ENCODE results near the gene SLC17A2. TPM values are rescaled to one million over a fixed set of nuclear protein-coding genes. Genes with fewer than 3 reads are reported as not detected.

Gene SLC17A2
- total and polyA plus RNA-seq, 2 of the 13 experiments (the other 11 are each of a cell fraction or from before 2014, with no cell fraction given): 11.2 to 32.4 TPM

DNA sequence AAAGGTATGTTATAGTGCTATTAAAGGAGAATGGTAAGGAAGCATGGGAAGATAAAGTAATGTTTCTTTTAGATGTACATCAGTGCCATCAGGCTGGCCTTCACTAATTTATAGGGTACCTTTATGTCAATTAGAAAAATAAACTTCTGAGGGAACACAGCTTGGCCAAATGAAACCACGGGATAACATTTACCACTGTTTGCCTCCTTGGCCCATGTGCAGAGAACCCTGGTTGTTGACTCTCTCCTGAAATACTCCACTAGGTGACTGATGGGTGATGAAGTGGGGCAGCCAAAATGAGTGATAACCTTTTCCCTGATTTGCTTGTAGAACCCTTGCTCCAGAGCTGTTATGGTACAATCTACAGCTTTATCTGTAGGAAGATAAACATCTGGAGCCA lies 41.6 kb upstream of the SLC17A2 start:
- FAIRE-seq: no peak

DNA sequence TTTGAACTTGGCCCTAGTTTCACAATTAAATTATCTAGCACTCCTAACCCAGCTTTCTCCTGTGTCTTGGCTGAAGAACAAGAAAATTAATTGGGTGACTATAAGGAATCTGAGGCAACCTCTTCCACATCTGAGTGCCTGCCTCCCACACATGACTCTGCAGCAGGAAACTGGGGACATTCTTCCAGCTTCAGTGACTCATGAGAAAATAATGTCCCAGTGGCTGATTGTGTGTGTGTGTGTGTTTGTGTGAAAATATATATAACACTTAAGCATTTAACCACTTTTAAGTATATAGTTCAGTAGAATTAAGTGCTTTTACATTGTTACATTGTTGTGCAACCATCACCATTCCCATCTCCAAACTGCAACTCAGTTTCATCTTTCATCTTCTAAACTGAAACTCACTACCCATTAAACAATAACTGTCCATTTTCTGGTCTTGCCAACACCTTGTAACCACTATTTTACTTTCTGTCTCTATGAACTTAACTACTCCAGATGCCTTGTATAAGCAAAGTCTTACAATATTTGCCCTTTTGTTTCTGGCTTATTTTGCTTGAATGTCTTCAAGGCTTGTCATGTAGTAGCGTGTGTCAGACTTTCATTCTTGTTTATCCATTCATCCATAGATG lies 40.8 kb upstream of the SLC17A2 start:
- Histone ChIP-seq H3K4me1 (ENCODE audit: insufficient read depth, low read length) (no peaks in the 10 kb centered on the region), H3K36me3 (replicated peaks in 1 of 2; ENCODE audit: control insufficient read depth in 1 of 2, insufficient read depth in 2 of 2, low read length in 2 of 2) (peaks cover 8 to 60% of the 10 kb centered on the region in 2 experiments), H3K9ac (ENCODE audit: insufficient read depth, low read depth, low read length) (no peak overlapping the region), H3K79me2 (ENCODE audit: insufficient read depth, low read length) (no peaks in the 10 kb centered on the region), H3K27ac (ENCODE audit: extremely low read length, insufficient read depth, low read length) (no peak overlapping the region), H3K4me2 (ENCODE audit: low read depth, low read length) (no peak overlapping the region), H3K9me3 (ENCODE audit: low read length) (no peaks in the 10 kb centered on the region), H2AFZ (ENCODE audit: low read length) (no peak overlapping the region), H3K27me3 (ENCODE audit: control insufficient read depth in 1 of 2, insufficient read depth in 2 of 2, low read length in 2 of 2) (no peaks in the 10 kb centered on the region), H3K4me3 (replicated peaks in 1 of 3; ENCODE audit: insufficient read depth in 1 of 3, low read depth in 2 of 3, low read length in 3 of 3) (no peak overlapping the region), H4K20me1 (ENCODE audit: insufficient read depth, low read length) (no peaks in the 10 kb centered on the region)
- ChIA-PET POLR2A (interaction anchor here (1.3 kb wide), 1 partner anchor 21 kb away, joined by 5 read pairs; no protein-coding TSS in a partner anchor), CTCF (ENCODE audit: low intra/inter-chr PET ratio, low total read pairs) (no interaction called here)
- in situ Hi-C loops (cut with HindIII; ENCODE audit: extremely low pct_ligation_motif_present, low pct_unique_long_range_greater_than_20kb): no loop called here
- peak; percentile 29 for DNase-seq (ENCODE audit: low spot score)
- WGBS (ENCODE audit: low lambda C conversion rate): 98% methylated on average over 1 of the region's 1 CpG
- no peak for FAIRE-seq
- ATAC-seq: no peak
- intact Hi-C loops (cut with micrococcal nuclease; ENCODE audit: unreplicated experiment): no loop called here
- BruUV-seq (replicated peaks): no TSS peak
- TF ChIP-seq ISL2 (CRISPR knock-in tag; IDR thresholded peaks at IDR 0.05) (no peak), ZNF605 (CRISPR knock-in tag; IDR thresholded peaks at IDR 0.05) (no peak), BORCS8-MEF2B (CRISPR knock-in tag; IDR thresholded peaks at IDR 0.05) (no peak), TSC22D2 (CRISPR knock-in tag; IDR thresholded peaks at IDR 0.05; ENCODE audit: borderline replicate concordance) (no peak), ZNF713 (CRISPR knock-in tag; IDR thresholded peaks at IDR 0.05) (no peak), ZNF562 (CRISPR knock-in tag; IDR thresholded peaks at IDR 0.05; ENCODE audit: borderline replicate concordance) (no peak), ZFP82 (CRISPR knock-in tag; IDR thresholded peaks at IDR 0.05; ENCODE audit: borderline replicate concordance) (no peak), KDM3A (CRISPR knock-in tag; IDR thresholded peaks at IDR 0.05; ENCODE audit: low read depth) (no peak)
- TF ChIP-seq, protein P1, sequence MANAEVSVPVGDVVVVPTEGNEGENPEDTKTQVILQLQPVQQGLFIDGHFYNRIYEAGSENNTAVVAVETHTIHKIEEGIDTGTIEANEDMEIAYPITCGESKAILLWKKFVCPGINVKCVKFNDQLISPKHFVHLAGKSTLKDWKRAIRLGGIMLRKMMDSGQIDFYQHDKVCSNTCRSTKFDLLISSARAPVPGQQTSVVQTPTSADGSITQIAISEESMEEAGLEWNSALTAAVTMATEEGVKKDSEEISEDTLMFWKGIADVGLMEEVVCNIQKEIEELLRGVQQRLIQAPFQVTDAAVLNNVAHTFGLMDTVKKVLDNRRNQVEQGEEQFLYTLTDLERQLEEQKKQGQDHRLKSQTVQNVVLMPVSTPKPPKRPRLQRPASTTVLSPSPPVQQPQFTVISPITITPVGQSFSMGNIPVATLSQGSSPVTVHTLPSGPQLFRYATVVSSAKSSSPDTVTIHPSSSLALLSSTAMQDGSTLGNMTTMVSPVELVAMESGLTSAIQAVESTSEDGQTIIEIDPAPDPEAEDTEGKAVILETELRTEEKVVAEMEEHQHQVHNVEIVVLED (CRISPR knock-in tag; IDR thresholded peaks at IDR 0.05; ENCODE audit: borderline replicate concordance): no peak
- TF ChIP-seq, protein P2, sequence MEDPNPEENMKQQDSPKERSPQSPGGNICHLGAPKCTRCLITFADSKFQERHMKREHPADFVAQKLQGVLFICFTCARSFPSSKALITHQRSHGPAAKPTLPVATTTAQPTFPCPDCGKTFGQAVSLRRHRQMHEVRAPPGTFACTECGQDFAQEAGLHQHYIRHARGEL (CRISPR knock-in tag; IDR thresholded peaks at IDR 0.05): no peak

More for the DNA sequence above, 41.6 kb upstream of the SLC17A2 start:
- Histone ChIP-seq H4K20me1 (ENCODE audit: insufficient read depth, low read length) (no peaks in the 10 kb centered on the region), H3K4me1 (ENCODE audit: insufficient read depth, low read length) (no peaks in the 10 kb centered on the region), H3K27ac (ENCODE audit: extremely low read length, insufficient read depth, low read length) (no peak overlapping the region), H3K36me3 (replicated peaks in 1 of 2; ENCODE audit: control insufficient read depth in 1 of 2, insufficient read depth in 2 of 2, low read length in 2 of 2) (peaks cover 8 to 55% of the 10 kb centered on the region in 2 experiments), H3K79me2 (ENCODE audit: insufficient read depth, low read length) (no peaks in the 10 kb centered on the region), H3K9ac (ENCODE audit: insufficient read depth, low read depth, low read length) (no peak overlapping the region), H3K4me2 (ENCODE audit: low read depth, low read length) (no peak overlapping the region), H3K4me3 (replicated peaks in 1 of 3; ENCODE audit: insufficient read depth in 1 of 3, low read depth in 2 of 3, low read length in 3 of 3) (no peak overlapping the region), H3K9me3 (ENCODE audit: low read length) (no peaks in the 10 kb centered on the region), H2AFZ (ENCODE audit: low read length) (no peak overlapping the region), H3K27me3 (ENCODE audit: control insufficient read depth in 1 of 2, insufficient read depth in 2 of 2, low read length in 2 of 2) (no peaks in the 10 kb centered on the region)
- ChIA-PET POLR2A (no interaction called here), CTCF (ENCODE audit: low intra/inter-chr PET ratio, low total read pairs) (no interaction called here)
- DNase-seq (ENCODE audit: low spot score) (no peak), ATAC-seq (no peak)
- BruUV-seq (replicated peaks): no TSS peak
- TF ChIP-seq, protein P3, sequence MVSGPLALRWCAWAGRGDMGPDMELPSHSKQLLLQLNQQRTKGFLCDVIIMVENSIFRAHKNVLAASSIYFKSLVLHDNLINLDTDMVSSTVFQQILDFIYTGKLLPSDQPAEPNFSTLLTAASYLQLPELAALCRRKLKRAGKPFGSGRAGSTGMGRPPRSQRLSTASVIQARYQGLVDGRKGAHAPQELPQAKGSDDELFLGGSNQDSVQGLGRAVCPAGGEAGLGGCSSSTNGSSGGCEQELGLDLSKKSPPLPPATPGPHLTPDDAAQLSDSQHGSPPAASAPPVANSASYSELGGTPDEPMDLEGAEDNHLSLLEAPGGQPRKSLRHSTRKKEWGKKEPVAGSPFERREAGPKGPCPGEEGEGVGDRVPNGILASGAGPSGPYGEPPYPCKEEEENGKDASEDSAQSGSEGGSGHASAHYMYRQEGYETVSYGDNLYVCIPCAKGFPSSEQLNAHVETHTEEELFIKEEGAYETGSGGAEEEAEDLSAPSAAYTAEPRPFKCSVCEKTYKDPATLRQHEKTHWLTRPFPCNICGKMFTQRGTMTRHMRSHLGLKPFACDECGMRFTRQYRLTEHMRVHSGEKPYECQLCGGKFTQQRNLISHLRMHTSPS (CRISPR knock-in tag; IDR thresholded peaks at IDR 0.05; ENCODE audit: low read depth): no peak
- no peak for TF ChIP-seq SUZ12 (IDR thresholded peaks at IDR 0.05; ENCODE audit: low read depth, low read length)
- no peak for TF ChIP-seq EHMT2 (IDR thresholded peaks at IDR 0.05; ENCODE audit: borderline replicate concordance, low read depth, low read length)
- no peak for TF ChIP-seq FLYWCH1 (CRISPR knock-in tag; IDR thresholded peaks at IDR 0.05)
- TF ChIP-seq KLF12 (CRISPR knock-in tag; IDR thresholded peaks at IDR 0.05; ENCODE audit: borderline replicate concordance): no peak
- no peak for TF ChIP-seq ARID2 (CRISPR knock-in tag; IDR thresholded peaks at IDR 0.05; ENCODE audit: borderline replicate concordance)
- no peak for TF ChIP-seq CHD4 (IDR thresholded peaks at IDR 0.05; ENCODE audit: borderline replicate concordance, low read length)
- no peak for TF ChIP-seq ARNTL (CRISPR knock-in tag; IDR thresholded peaks at IDR 0.05)
- WGBS (ENCODE audit: low lambda C conversion rate): 92% methylated on average over 1 of the region's 1 CpG
- in situ Hi-C loops (cut with HindIII; ENCODE audit: extremely low pct_ligation_motif_present, low pct_unique_long_range_greater_than_20kb) (no loop called here), intact Hi-C loops (cut with micrococcal nuclease; ENCODE audit: unreplicated experiment) (no loop called here)
